Measurements from ENCODE around the gene HMGCLL1. TPM values are rescaled to one million over a fixed set of nuclear protein-coding genes. Genes with fewer than 3 reads are reported as not detected.

Gene HMGCLL1
- total and polyA plus RNA-seq, 4 donors: 0.24 to 0.93 (median 0.66) TPM

GRCh38 chr6:55448451-55448850, 130.5 kb downstream of the HMGCLL1 start:
- Histone ChIP-seq H3K27ac (ENCODE audit: low read depth in 1 of 2, low read length in 2 of 2) (no peak overlapping the region), H3K36me3 (ENCODE audit: control insufficient read depth in 4 of 4, insufficient read depth in 3 of 4, low read depth in 1 of 4, low read length in 3 of 4) (no peaks in the 10 kb centered on the region), H3K9me3 (ENCODE audit: control insufficient read depth in 4 of 4, low read length in 3 of 4) (no peaks in the 10 kb centered on the region), H3K27me3 (ENCODE audit: control insufficient read depth in 4 of 4, insufficient read depth in 4 of 4, low read length in 3 of 4) (no peaks in the 10 kb centered on the region), H3K9ac (ENCODE audit: low read depth in 1 of 2, low read length in 2 of 2) (no peak overlapping the region), H3K4me3 (ENCODE audit: low read depth in 1 of 3, low read length in 3 of 3) (no peak overlapping the region), H3K4me1 (ENCODE audit: control insufficient read depth in 4 of 4, insufficient read depth in 4 of 4, low read length in 3 of 4) (peaks cover 0 to 8% (median 5%) of the 10 kb centered on the region in 4 donors)
- DNase-seq (ENCODE audit: low spot score): no peak
- no peak for TF ChIP-seq JUND (IDR thresholded peaks at IDR 0.05)

GRCh38 chr6:55447891-55448290, 131.1 kb downstream of the HMGCLL1 start:
- Histone ChIP-seq H3K4me3 (ENCODE audit: low read depth in 1 of 3, low read length in 3 of 3) (no peak overlapping the region), H3K27ac (ENCODE audit: low read depth in 1 of 2, low read length in 2 of 2) (no peak overlapping the region), H3K9ac (ENCODE audit: low read depth in 1 of 2, low read length in 2 of 2) (no peak overlapping the region), H3K4me1 (ENCODE audit: control insufficient read depth in 4 of 4, insufficient read depth in 4 of 4, low read length in 3 of 4) (peaks cover 3 to 14% (median 10%) of the 10 kb centered on the region in 4 donors), H3K27me3 (ENCODE audit: control insufficient read depth in 4 of 4, insufficient read depth in 4 of 4, low read length in 3 of 4) (no peaks in the 10 kb centered on the region), H3K36me3 (ENCODE audit: control insufficient read depth in 4 of 4, insufficient read depth in 3 of 4, low read depth in 1 of 4, low read length in 3 of 4) (no peaks in the 10 kb centered on the region), H3K9me3 (ENCODE audit: control insufficient read depth in 4 of 4, low read length in 3 of 4) (no peaks in the 10 kb centered on the region)
- TF ChIP-seq NR2F2 (IDR thresholded peaks at IDR 0.05) (no peak), SP1 (IDR thresholded peaks at IDR 0.05) (no peak), HNF4A (conservative IDR thresholded peaks at IDR 0.05) (no peak), MAX (IDR thresholded peaks at IDR 0.05) (no peak), ATF3 (IDR thresholded peaks at IDR 0.05) (no peak)
- DNase-seq (ENCODE audit: low spot score): no peak
- WGBS: 26% methylated on average over 3 of the region's 3 CpGs

GRCh38 chr6:55445648-55446204, 133.3 kb downstream of the HMGCLL1 start:
- 1% methylated on average over 1 of the region's 1 CpG for WGBS
- Histone ChIP-seq H3K36me3 (ENCODE audit: control insufficient read depth in 4 of 4, insufficient read depth in 3 of 4, low read depth in 1 of 4, low read length in 3 of 4) (no peaks in the 10 kb centered on the region), H3K4me3 (ENCODE audit: low read depth in 1 of 3, low read length in 3 of 3) (no peak overlapping the region), H3K27ac (ENCODE audit: low read depth in 1 of 2, low read length in 2 of 2) (no peak overlapping the region), H3K4me1 (ENCODE audit: control insufficient read depth in 4 of 4, insufficient read depth in 4 of 4, low read length in 3 of 4) (peaks cover 3 to 14% (median 11%) of the 10 kb centered on the region in 4 donors), H3K27me3 (ENCODE audit: control insufficient read depth in 4 of 4, insufficient read depth in 4 of 4, low read length in 3 of 4) (peaks cover 0 to 4% (median 0%) of the 10 kb centered on the region in 4 donors), H3K9me3 (ENCODE audit: control insufficient read depth in 4 of 4, low read length in 3 of 4) (no peaks in the 10 kb centered on the region), H3K9ac (ENCODE audit: low read depth in 1 of 2, low read length in 2 of 2) (no peak overlapping the region)
- TF ChIP-seq CTCF (IDR thresholded peaks at IDR 0.05; ENCODE audit: low read depth, low read length, missing input control): peak; percentile 37
- no peak for TF ChIP-seq FOXA1 (IDR thresholded peaks at IDR 0.05)
- TF ChIP-seq SP1 (IDR thresholded peaks at IDR 0.05): no peak
- TF ChIP-seq HNF4A (conservative IDR thresholded peaks at IDR 0.05): peak in 1 of 2 donors; percentile 5
- TF ChIP-seq EGR1 (IDR thresholded peaks at IDR 0.05; ENCODE audit: low read depth in 2 of 2): no peak
- TF ChIP-seq REST (IDR thresholded peaks at IDR 0.05): no peak
- TF ChIP-seq GABPA (IDR thresholded peaks at IDR 0.05 in 1 of 2, conservative IDR thresholded peaks at IDR 0.05 in 1 of 2): no peak
- TF ChIP-seq RAD21 (IDR thresholded peaks at IDR 0.05): peak; percentile 79 to 83
- TF ChIP-seq HNF4G (IDR thresholded peaks at IDR 0.05): no peak
- TF ChIP-seq YY1 (IDR thresholded peaks at IDR 0.05): no peak
- TF ChIP-seq NR2F2 (IDR thresholded peaks at IDR 0.05): no peak
- no peak for TF ChIP-seq ATF3 (IDR thresholded peaks at IDR 0.05)
- no peak for TF ChIP-seq RXRA (IDR thresholded peaks at IDR 0.05)
- no peak for TF ChIP-seq TAF1 (conservative IDR thresholded peaks at IDR 0.05)
- no peak for TF ChIP-seq JUND (IDR thresholded peaks at IDR 0.05)
- TF ChIP-seq FOXA2 (IDR thresholded peaks at IDR 0.05): no peak
- TF ChIP-seq ZBTB33 (IDR thresholded peaks at IDR 0.05): no peak
- TF ChIP-seq MAX (IDR thresholded peaks at IDR 0.05): no peak
- DNase-seq (ENCODE audit: low spot score): no peak
